NCI-H1436 (cell line): Measurements from ENCODE around the gene CTNNA1.
"Not testable (repeated sequence)": the region's sequence is repeated elsewhere in the genome, so short reads cannot be mapped to it uniquely, and the experiment has no call there.

ENCODE experiments used
- DNase-seq: peaks from one replicate; lab custom pipeline; 2025; lab: John Stamatoyannopoulos, UW

Gene CTNNA1

GRCh38 chr5:138809391-138809790, 56.2 kb downstream of the CTNNA1 start:
- no peak for DNase-seq

DNA sequence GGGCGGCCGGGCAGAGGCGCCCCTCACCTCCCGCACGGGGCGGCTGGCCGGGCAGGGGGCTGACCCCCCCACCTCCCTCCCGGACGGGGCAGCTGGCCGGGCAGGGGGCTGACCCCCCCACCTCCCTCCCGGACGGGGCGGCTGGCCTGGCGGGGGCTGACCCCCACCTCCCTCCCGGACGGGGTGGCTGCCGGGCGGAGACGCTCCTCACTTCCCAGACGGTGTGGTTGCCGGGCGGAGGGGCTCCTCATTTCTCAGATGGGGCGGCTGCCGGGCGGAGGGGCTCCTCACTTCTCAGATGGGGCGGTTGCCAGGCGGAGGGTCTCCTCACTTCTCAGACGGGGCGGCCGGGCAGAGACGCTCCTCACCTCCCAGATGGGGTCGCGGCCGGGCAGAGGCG, 57.6 kb downstream of the CTNNA1 start:
- not testable (repeated sequence) for DNase-seq

GRCh38 chr5:138815529-138815928, 62.3 kb downstream of the CTNNA1 start:
- DNase-seq = no peak

DNA sequence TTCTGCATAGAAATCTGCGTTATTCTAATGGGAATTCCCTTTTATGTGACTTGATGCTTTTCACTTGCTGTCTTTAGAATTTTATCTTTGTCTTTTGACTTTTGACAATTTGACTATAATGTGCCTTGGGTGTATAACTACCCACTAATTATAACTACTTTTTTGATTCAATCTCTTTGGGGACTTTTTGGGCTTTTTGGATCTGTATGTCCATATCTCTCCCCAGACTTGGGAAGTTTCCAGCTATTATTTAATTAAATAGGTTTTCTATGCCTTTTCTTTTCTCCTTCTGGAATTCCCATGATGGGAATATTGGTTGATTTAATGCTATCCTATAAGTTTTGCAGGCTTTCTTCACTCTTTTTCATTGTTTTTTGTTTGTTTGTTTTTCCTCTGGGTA, 64.0 kb downstream of the CTNNA1 start:
- DNase-seq = no peak

DNA sequence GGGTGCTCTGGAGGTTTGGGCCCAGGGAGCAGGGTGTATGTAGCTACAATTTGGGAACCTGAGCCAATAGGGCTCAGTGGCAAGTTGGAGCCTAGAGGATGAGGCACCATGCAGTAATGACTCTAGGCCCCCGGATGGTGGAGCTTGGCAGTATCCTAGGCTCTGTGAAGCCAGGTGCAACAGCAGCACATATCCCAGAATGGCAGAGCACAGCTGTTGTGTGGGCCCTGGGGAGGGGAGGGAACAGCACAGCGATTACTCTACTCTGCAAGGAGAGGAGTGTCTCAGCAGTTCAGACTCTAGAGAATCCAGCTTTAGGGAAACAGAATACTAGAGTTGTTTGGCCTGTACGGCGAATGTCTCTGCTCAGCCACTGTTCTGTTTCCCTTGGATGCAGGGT, 65.9 kb downstream of the CTNNA1 start:
- no peak for DNase-seq

- DNase-seq = no peak
Measured at GRCh38 chr5:138820695-138821094, 67.5 kb downstream of the CTNNA1 start.

DNA sequence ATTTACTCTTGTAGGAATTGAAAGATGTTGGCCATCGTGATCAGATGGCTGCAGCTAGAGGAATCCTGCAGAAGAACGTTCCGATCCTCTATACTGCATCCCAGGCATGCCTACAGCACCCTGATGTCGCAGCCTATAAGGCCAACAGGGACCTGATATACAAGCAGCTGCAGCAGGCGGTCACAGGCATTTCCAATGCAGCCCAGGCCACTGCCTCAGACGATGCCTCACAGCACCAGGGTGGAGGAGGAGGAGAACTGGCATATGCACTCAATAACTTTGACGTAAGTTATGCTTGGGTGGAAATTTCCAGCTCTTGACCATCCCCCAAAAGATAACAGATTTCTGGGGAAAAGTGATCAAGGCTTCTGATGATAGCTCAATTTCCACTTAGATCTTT, 71.3 kb downstream of the CTNNA1 start:
- DNase-seq = no peak

DNA sequence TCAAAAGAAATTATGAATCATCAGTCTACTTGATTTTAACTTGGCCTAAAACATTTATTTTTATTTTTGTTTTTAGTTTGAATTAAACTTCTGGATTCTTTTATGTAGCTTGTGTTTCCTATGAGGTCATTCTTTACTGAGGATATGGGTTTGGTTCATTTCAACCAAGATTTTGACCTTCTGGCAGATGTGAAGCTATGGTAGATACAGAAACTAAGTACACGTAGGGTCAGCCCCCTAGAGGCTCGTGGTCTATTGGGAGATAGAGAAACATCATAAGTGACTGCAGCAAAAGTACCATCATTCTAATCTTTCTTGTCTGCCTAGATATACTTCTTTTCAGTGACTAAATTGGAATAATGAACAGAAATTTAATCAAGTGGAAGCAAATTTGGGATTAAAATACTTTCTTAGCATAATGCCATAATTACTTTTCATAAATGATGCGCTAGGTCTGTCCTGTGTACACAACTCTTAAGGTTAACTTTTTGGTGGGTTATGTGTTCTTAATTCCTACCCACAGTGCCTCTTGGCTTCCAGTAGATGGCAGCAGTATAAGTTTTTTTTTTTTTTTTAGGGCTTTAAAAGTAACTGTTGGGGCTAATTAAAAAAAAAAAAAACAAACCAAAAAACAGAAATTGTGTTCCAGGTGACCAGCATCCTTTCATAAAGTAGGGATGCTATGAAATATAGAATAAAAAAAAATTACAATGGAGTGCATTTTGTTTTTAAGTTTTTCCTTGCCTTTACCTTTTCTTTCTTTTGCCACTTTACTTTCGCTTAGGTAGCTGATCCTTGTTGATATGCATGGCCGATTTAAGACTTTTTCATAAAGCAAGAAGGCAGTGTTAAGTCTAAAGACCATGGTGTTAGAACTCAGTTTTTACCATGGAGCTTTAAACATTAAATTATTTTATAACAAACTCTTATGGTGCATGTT, 72.0 kb downstream of the CTNNA1 start:
- DNase-seq = no peak

GRCh38 chr5:138828556-138828955, 75.3 kb downstream of the CTNNA1 start:
- no peak for DNase-seq

GRCh38 chr5:138829341-138829740, 76.1 kb downstream of the CTNNA1 start:
- DNase-seq = no peak

GRCh38 chr5:138831703-138832102, 78.5 kb downstream of the CTNNA1 start:
- no peak for DNase-seq

DNA sequence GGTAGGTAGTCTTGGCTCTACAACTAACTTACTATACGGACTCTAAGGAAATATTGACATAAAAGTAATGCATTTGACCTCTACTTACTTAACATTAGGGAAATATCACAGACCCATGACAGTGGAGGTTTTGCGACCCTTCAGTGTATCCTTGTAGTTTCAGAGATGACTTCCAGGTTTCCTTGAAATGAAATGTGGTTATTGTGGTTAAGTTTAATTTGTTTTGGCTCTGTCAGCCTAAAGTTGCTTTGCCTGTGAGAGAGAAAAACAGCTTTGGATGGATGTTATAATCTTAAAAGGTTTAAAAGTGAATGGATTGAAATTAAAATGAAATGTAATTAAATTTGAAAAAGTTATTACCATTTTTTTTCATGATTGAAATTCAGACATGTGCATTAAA, 79.0 kb downstream of the CTNNA1 start:
- DNase-seq = no peak

DNA sequence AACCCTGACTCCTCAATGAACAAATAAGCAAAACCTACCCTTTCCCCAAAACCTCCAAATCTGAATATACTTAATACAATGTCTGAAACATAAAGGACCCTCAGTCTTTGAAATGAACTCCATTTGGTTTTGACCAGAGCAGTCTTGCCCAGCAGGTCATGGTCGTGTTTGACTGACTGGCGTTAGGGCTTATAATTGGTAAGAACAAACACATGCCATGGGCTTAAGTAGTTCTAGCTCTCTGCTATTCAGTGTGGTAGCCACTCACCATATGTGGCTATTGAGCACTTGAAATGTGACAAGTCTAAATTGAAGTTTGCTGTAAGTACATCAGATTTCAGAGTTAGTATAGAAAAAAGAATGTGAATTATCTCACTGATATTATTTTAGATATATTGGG, 79.9 kb downstream of the CTNNA1 start:
- no peak for DNase-seq

GRCh38 chr5:138833726-138834480, 80.7 kb downstream of the CTNNA1 start:
- DNase-seq = no peak

GRCh38 chr5:138834853-138835252, 81.6 kb downstream of the CTNNA1 start:
- not testable (repeated sequence) for DNase-seq

DNA sequence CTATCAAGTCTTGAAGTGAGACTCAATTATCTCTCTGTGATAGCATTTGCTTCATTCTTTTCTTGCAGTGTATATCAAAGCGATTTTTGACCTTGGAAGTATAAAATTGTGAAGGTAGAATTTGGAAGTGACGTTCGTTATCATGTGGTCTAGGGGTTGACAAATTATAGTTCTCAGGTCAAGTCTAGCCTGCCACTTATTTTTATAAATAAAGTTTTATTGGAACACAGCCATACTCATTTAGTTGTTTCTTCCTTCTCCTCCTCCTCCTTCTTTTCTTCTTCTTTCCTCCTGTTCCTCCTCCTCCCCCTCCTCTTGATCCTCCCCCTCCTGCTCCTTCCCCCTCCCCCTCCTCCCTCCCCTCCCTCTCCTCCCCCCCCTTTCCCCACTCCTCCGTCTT, 83.9 kb downstream of the CTNNA1 start:
- no peak for DNase-seq

GRCh38 chr5:138840103-138840502, 86.9 kb downstream of the CTNNA1 start:
- DNase-seq = no peak

- no peak for DNase-seq
Measured at GRCh38 chr5:138841531-138841930, 88.3 kb downstream of the CTNNA1 start.

DNA sequence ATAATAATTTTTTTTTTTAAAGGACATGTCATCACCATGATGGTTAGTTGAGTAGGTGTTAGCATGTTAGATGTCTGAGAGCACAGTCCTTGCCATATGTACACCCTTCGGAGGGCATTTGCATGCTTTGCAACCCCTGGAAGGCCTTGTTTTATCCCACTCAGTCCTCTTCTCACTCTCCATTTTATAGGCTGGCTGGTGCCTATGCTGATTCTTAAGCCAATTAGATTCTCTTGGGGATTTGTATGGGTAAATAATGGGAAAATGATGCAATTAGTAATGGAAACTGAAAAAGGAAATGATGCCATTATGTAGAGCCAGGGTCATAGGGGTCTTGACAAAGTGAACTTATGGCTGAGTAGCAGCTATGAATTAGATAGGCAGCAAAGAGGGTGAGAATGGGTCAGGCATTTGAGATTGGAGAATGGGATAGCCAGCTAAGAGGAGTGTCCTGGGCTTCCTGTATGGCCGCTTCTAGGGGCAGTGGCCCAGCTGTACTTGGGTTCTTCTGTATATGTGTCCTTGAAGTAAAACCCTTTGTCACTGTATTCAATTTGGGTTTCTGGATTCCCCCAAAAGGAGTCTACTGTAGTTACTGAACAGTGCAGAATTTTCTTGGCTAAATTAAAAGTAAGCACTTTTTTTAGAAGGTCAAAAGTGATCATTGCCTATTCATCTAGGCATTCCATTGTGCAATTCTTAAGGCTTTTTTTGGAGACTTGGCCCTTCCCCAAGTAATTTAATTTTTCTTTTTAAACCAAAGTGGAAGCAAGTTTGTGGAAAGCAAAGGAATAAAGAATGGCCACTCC, 90.3 kb downstream of the CTNNA1 start:
- no peak for DNase-seq

- no peak for DNase-seq
Measured at GRCh38 chr5:138844125-138844461, 90.9 kb downstream of the CTNNA1 start.

- no peak for DNase-seq
Measured at GRCh38 chr5:138844812-138845513, 91.7 kb downstream of the CTNNA1 start.

GRCh38 chr5:138849439-138849838, 96.2 kb downstream of the CTNNA1 start:
- no peak for DNase-seq
